Putamen (tissue), 1 donor: Measurements from ENCODE around the gene LRTM1.

Experiments used
- DNase-seq: peaks from one replicate; pipeline ENCODE4 v3.0.0-alpha.2; 2016; ENCODE audit warnings: low spot score

The LRTM1 gene

GRCh38 chr3:54891540-54891897, 36.3 kb downstream of the LRTM1 start:
- peak; percentile 35 for DNase-seq

- no peak for DNase-seq
Measured at GRCh38 chr3:54889731-54890130, 38.1 kb downstream of the LRTM1 start.

DNA sequence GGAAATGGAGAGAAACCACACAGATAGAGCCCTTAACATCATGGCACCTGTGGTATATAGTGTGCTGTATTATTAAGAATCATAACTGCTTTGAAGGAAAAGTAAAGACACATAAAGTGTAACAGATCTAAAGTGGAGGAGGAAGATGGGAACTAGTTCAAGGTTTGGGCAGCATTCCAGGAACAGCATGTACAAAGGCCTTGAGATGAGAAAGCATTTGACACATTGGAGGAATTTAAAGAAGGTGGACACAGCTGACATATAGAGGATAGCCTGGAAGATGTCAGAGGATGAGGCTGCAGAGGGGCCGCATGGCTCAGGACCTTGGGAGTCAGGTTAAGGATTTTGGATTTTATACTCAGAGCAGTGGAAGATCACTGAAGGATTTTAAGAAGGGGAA, 39.0 kb downstream of the LRTM1 start:
- DNase-seq, result no peak

- DNase-seq, result no peak
Measured at GRCh38 chr3:54888162-54888561, 39.7 kb downstream of the LRTM1 start.

GRCh38 chr3:54882129-54882833, 45.6 kb downstream of the LRTM1 start:
- DNase-seq, result no peak

- no peak for DNase-seq
Measured at GRCh38 chr3:54878145-54878544, 49.7 kb downstream of the LRTM1 start.

- DNase-seq, result no peak
Measured at GRCh38 chr3:54877730-54878129, 50.1 kb downstream of the LRTM1 start.

GRCh38 chr3:54876694-54877093, 51.2 kb downstream of the LRTM1 start:
- DNase-seq, result no peak

DNA sequence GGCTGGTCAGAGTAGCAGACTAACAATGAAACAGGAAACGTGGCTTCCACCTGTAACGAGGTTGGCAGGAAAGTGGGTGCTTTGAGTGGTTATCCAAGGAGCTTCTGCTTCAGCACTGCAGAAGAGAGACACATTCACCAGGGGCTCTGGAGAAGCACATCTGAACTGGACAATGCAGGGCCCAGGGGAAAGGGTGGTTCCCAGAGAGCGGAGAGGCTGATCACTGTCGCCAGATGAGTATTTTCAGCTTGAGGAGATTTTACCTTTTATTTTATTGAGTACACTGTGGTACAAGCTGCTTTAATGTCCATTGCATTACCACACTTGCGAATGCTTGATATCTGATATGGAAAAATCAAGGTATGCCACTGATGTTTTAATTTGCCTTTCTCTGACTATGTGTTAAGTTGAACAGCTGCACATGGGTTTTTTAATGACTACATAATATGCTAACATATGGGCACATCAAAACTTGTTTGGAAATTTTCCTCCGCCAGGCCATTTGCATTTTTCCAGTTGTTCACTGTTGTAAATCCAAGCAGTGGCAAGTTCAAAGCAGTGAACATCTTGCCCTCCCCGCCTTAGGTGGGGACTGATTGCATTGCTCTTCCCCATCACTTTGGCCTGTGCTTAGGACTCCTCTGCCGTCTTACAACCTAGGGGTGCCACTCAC, 52.1 kb downstream of the LRTM1 start:
- no peak for DNase-seq

- no peak for DNase-seq
Measured at GRCh38 chr3:54874816-54875556, 52.9 kb downstream of the LRTM1 start.

DNA sequence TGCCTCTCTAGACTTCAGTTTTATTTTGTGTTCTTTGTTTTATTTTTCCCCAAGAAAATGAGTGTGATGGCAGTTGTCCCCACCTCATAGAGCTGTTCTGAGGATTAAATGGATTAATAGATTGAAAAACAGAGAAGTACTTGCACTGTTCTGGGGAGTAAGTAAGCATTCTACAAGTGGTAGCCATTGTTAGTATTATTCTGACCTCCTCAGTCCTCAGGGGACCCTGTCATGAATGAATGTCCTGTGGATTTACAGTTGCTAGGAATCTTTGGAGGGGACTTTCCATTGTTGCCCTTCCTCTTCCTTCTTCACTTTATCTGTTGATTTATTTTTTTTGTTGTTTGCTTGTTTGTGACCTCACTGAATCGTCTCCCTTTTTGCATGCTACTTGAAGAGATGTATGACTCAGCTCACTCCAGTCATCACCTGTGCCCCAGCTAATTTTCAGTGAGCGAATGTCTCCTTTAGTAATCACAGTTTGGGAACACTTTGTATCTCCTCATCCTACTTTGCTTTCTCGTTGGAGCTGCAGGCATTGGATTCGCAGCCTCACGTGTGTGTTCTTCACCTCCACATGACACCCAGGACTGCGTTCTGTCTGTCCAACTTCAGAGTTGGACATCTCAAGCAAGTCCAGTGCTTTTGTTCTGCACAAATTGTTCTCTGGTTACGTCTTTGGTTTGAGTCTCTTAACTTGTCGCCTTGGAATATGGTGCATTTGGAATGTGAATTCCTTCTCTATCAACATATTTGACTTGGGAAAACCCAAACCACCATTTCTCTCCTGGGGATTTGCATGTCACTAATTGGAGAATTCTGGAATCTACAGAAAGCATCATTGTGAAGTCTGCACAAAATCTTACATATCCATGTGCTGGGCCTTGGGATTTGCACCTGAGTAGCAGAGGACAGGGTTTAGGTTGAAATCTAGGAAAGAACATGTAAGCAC, 54.5 kb downstream of the LRTM1 start:
- no peak for DNase-seq

DNA sequence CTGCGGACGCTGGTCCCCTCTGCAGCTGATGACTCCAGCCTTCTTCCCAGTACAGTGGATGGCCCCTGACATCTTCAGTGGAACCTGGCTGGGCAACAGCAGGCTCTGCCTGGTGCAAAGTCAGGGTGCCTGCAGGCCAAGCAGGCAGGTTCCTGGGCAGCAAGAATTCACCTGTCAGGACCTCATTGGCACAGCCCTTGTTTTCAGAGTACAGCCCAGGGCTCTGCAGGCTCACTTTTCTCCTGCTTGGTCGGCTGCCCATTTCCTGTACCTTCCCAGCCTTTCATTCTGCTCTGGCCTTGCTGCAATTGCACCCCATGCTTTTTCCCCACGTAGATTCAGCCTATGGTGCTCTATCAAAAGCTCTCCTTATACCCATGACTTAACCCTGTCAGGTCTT, 56.0 kb downstream of the LRTM1 start:
- no peak for DNase-seq

- DNase-seq, result peak; percentile 51
Measured at GRCh38 chr3:54870423-54870822, 57.4 kb downstream of the LRTM1 start.
